ENCODE measurements around the gene FUBP3. TPM values are rescaled to one million over a fixed set of nuclear protein-coding genes. Genes with fewer than 3 reads are reported as not detected.

Gene FUBP3
- total RNA-seq, 1 experiment from 2014 or later = 73.7 TPM

GRCh38 chr9:130599625-130600024, 20.2 kb downstream of the FUBP3 start:
- intact Hi-C loops (cut with micrococcal nuclease) = no loop called here
- H3K79me2 ChIP-seq (ENCODE audit: insufficient read depth, low read length) = peaks cover 34% of the 10 kb centered on the region
- no peak overlapping the region for H3K9ac ChIP-seq (ENCODE audit: low read length)
- BruUV-seq (replicated peaks) = no TSS peak
- POLR2A ChIA-PET = no interaction called here
- H4K20me1 ChIP-seq (ENCODE audit: insufficient read depth) = no peaks in the 10 kb centered on the region
- no peaks in the 10 kb centered on the region for H3K9me3 ChIP-seq (ENCODE audit: control insufficient read depth in 1 of 2, insufficient read depth in 1 of 2, low read depth in 1 of 2, low read length in 2 of 2)
- H3K36me3 ChIP-seq (ENCODE audit: control insufficient read depth in 1 of 2, insufficient read depth in 2 of 2, low read length in 2 of 2) = peaks cover 36 to 60% of the 10 kb centered on the region in 2 experiments
- H3K4me2 ChIP-seq (ENCODE audit: low read length) = no peak overlapping the region
- RAD21 ChIA-PET (ENCODE audit: low non-redundant PET in 1 of 2, low total read pairs in 2 of 2, uncharacterized antibody in 2 of 2, unreplicated experiment in 2 of 2) = no interaction called here
- no peaks in the 10 kb centered on the region for H3K9me2 ChIP-seq (ENCODE audit: insufficient read depth)
- H2AFZ ChIP-seq (ENCODE audit: low read depth, low read length, poor library complexity, severe bottlenecking) = no peak overlapping the region
- no peak for ATAC-seq
- no peaks in the 10 kb centered on the region for H3K27me3 ChIP-seq (ENCODE audit: insufficient read depth, low read length)
- no peak overlapping the region for H3K4me3 ChIP-seq (replicated peaks in 1 of 2; ENCODE audit: low read depth in 1 of 2, low read length in 2 of 2)
- DNase-seq (ENCODE audit: low read depth, low spot score) = no peak
- H3K4me1 ChIP-seq (ENCODE audit: control insufficient read depth in 1 of 2, insufficient read depth in 2 of 2, low read length in 2 of 2) = no peaks in the 10 kb centered on the region
- no peak overlapping the region for H3K27ac ChIP-seq (ENCODE audit: low read depth, low read length)
- TF ChIP-seq POLR2AphosphoS5 (IDR thresholded peaks at IDR 0.05; ENCODE audit: low read depth, low read length) (no peak), TCF7L2 (IDR thresholded peaks at IDR 0.05; ENCODE audit: borderline replicate concordance, extremely low read depth, insufficient read depth, insufficient read length) (no peak), JUND (IDR thresholded peaks at IDR 0.05) (no peak), SP1 (IDR thresholded peaks at IDR 0.05; ENCODE audit: low read depth) (no peak), ATF3 (IDR thresholded peaks at IDR 0.05) (no peak), ZNF274 (IDR thresholded peaks at IDR 0.05; ENCODE audit: low read depth, low read length) (no peak), REST (IDR thresholded peaks at IDR 0.05; ENCODE audit: low read depth) (no peak), EZH2phosphoT487 (IDR thresholded peaks at IDR 0.05; ENCODE audit: borderline replicate concordance) (no peak), MAX (IDR thresholded peaks at IDR 0.05) (no peak), EGR1 (IDR thresholded peaks at IDR 0.05; ENCODE audit: low read depth) (no peak), RAD21 (IDR thresholded peaks at IDR 0.05; ENCODE audit: low read depth) (no peak), CTCF (IDR thresholded peaks at IDR 0.05 in 2 of 3, conservative IDR thresholded peaks at IDR 0.05 in 1 of 3; ENCODE audit: borderline replicate concordance in 1 of 3, insufficient read depth in 1 of 3, low read depth in 2 of 3, low read length in 2 of 3) (no peak), ZBTB33 (IDR thresholded peaks at IDR 0.05; ENCODE audit: extremely low read depth, insufficient replicate concordance, low read length) (no peak), ZFX (IDR thresholded peaks at IDR 0.05) (no peak), CEBPB (IDR thresholded peaks at IDR 0.05; ENCODE audit: low read depth) (no peak)
- CTCF ChIA-PET = no interaction called here

Measured in HCT116 (cell line).